ENCODE results near the gene ZBTB7C.

The ZBTB7C gene

DNA sequence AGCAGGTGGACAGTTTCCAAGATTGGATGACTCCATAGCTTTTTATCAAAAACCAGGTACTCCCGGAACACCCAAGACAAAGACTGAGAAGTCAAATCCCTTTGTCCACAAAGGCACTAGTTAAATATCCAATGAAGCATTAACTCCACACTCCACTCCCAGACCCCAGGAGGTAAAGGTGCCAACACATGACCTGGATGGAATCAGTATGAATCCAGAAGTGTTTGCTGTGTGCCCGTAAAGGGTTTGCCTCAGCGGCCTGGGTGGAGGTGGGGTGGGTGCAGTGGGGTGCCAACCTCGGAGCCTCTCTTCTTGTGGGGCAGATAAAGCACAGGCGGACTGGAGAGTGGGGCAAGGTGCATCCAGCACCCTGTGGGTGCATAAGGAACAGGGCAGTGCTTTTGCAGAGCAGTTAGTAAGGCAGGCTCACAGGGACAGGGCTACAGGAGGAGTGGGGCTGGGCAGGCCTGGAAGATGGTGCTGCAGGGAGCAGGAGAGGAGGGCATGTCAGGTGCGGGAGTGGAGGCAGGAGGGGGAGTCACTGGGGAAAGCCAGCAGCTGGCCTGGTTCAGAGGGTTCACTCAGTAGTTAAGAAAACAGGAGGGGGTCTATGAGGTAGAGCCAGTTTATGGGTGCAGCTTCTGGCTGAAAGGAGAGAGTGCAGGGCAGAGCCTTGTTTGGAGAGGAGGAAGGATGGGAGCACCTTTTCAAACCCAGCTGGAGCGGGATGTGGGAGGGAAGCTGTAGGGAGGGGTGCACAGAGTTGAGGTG lies 270.3 kb downstream of the ZBTB7C start:
- no peak for DNase-seq (ENCODE audit: low read depth)

DNA sequence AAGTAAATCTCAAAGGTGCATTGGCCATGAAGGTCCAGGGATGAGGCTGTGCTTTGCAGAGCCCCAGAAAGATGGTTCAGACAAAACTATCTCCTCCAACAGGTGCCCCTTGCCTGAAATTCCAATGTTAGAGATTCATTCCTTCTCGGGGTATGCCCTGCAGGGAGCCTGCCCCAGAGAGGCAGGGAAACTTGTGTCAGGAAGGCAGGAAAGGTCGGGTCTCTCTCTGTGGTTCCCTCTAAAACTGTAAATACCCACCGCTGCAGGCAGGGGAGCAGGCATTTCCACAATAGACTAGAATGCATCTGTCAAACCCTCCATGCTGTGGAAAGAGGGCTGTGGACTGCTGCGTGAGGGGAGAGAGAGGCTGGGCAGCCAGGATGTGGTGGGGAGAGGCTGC lies 271.0 kb downstream of the ZBTB7C start:
- DNase-seq (ENCODE audit: low read depth): no peak

DNA sequence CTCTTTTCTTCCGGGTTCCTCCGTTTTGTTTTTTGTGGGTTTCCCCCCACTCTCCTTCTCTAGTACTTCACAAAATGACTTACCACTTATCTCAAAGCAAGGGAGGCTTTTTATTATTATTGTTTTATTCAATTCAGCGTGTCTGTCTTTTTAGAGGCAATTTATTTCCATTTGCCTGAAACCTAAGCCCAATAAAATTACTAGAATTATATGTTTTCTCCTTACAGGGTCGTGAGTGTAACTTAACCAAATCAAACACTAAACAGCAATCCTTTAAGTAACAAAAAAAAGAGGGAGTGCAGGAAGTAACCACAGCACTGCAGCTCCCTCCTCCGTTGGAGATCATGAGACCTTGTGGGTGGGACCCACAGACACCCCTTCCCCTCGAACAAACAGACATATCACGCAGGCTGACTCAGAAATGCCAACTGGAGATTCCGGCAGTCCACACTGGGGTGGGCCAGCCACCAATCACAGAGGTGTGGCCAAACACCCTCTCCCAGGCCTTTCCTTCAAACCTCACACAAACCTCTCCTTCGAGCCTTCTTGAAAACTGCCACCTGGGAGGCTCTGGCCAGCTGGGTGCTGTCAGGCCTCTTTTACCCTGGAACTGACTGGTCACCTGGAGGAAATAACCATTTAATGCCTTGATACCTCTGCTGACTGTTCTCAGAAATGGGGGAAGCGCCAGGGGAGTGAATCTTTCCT lies 271.7 kb downstream of the ZBTB7C start:
- no peak for DNase-seq (ENCODE audit: low read depth)

DNA sequence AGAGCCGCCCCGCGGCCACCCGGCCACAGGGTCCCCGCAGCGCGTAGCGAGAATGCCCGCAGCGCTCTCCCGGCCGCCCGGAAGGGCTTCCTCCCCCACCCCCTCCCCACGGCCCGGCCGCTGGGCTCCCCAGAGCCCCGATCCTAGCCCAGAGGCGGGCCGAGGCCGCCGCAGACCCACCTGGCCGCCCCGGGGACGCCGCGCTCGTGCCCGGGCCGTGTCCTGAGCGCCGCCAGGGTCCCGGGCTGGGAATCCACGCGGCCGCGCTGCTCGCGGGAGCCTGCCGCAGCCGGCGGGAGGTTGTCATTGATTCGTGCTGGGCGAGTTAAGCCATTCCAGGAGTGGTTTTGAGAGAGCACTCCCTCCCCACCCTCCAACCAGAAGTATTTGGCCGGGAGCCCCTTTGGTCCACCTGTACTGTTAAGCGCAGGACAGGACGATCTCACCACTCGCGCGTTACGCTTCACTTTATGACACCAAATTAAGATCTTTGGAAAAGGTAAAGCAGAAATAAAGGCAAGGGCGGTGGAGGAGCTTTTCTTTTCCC lies 272.3 kb downstream of the ZBTB7C start:
- DNase-seq (ENCODE audit: low read depth): no peak

DNA sequence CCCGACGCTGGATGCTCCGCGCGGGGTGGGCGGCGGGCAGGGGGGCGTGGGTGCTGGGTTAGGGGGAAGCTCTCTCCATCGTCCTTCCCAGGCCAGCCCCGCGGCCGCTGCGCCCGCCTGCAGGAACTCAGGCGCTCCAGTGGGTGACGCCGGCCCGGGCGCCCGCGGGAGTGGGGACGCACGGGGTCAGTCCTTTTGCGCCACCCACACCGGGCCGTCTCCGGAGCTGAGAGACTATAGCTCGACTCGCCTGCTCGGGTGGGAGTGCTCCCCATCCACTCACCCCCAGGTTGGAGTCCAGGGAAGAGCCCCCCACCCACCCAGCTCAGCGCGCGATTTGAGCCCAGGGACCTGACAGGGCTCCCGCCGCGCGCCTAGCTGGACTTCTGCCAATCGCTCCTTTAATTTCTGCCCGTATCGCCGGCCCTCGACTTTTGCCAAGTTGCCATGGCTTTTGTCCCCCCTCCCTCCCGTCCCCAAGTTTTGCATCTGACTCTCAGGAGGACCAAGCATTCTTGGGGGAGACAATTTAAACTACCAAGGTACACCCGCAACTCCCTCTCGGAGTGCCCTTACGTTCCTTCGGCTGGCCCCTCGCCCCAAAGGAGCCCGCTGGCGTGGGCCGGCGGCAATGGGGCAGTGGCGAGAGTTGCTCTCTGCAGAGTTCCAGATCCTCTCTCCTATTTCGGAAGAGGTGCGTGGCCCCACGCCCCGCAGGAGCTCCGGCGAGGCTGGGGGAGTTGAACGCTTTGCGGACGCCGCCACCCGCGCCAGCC lies 272.9 kb downstream of the ZBTB7C start:
- DNase-seq (ENCODE audit: low read depth): no peak

DNA sequence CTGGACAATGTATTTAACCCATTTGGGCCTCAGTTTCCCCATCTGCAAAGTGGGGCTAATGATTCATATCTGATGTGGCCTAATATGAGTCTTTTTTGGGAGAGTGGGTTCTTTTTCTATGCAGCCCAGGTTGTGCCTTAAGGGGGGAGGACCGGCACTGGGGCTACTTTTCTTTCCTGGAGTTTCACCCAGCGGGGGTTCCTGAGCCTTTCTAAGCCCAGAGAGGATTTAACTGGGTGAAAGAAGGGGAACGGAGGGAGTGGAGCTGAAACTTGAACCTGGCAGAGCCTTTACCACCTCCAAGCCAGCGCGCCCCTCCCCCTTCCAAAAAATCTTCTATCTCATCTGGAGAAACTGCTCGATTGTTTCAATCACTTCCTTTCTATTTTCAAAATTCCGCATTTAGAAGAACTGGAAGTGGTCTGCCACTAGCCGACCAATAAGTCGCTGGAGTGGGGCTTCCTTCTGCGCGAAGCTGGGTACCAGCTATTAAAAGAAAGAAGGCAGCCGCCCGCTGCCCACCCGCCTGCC lies 273.7 kb downstream of the ZBTB7C start:
- no peak for DNase-seq (ENCODE audit: low read depth)

DNA sequence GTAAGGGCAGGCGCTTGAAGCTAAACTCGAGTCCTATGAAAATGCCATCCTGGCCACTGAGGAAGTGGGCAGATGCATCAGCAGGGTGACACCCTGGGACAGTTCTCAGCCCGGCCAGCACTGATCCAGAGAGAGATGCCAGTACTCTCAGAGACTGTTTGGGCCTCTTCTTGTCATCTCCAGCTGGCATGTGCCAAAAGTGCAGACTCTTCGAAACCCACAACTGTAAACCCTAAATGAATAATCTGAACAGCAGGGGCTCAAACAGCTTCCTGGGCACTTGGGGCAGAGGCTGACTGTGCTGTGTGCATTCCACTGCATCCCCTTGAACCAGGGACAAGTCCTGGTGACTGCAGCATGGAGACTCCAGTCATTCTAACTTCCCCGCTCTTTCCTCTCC lies 274.6 kb downstream of the ZBTB7C start:
- DNase-seq (ENCODE audit: low read depth): no peak

DNA sequence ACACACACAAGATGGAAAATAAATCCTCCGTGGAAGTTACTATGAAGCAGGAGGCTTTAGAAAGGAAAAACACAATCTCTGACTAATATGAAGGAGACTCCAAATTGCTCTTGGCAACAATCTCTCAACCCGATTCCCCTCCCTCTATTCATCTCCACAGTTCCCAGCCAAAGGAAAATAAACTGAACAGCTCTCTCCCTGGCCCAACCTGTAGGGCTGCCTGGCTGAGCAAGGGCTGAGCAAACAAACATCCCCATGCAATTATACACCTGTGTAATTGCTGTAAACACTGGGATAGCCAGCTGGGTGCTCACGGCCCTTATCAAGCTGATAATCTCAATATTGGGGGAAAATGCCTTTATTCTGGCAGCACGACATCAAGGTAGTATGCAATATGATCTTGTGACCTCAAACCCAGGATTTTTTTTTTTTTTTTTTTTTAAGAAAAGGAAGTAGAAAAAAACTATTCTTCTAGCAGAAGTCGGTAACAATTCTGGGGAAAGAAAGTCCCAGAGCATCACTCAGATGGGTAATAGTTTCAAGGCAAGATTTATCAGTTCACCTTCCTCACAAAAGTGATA lies 275.4 kb downstream of the ZBTB7C start:
- no peak for DNase-seq (ENCODE audit: low read depth)

DNA sequence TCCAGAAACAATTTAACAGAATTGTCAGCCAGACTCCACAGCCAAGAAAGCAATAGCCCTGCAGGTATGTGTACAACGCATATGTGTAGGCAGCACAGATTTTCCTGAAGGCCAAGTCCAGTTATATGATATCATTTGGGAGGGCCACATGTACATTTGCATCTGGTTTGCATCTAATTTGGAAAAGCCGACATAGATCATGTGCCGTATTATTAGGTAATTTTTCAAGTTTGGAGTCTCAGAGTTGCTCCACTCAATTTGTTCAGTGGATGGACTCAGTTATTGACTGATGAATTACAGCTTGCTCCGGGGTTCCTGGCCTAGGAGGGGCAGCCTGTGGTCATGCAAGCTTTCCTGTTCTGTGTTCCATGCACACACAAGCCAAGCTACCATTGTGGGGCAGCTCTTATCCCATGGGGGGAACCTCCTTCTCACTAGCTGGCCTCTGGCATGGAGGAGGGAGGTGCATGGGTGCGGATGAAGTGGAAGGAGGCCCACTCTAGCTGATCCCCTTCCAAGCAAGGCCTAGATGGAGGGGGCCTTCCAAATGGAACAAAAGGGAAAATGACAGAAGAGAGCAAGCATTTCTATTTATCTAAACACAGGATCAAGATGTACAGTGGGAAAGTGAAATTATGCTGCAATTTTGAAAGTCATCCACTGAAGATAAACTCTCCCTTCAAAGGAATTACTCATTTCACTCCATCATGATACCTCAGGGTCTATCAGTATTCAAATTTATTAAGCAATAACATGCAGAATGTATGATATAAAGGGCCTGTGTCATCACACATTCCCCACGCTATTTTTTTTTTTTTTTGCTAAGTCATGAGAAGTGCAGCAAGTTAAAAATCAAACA lies 276.2 kb downstream of the ZBTB7C start:
- no peak for DNase-seq (ENCODE audit: low read depth)

DNA sequence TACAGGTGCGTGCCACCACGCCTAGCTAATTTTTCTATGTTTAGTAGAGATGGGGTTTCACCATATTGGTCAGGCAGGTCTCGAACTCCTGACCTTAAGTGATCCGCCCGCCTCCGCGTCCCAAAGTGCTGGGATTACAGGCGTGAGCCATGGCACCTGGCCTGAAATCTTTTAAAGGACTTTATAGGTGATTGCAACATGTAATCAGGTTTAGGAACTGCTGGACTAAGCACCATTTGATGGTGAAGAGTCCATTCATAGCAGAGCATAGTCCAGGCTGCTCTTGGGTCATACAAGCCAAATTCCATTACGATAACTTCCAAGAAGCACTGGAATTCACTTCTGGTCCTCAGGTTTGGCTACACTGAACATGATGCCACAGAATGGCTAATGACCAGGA lies 278.1 kb downstream of the ZBTB7C start:
- no peak for DNase-seq (ENCODE audit: low read depth)

DNA sequence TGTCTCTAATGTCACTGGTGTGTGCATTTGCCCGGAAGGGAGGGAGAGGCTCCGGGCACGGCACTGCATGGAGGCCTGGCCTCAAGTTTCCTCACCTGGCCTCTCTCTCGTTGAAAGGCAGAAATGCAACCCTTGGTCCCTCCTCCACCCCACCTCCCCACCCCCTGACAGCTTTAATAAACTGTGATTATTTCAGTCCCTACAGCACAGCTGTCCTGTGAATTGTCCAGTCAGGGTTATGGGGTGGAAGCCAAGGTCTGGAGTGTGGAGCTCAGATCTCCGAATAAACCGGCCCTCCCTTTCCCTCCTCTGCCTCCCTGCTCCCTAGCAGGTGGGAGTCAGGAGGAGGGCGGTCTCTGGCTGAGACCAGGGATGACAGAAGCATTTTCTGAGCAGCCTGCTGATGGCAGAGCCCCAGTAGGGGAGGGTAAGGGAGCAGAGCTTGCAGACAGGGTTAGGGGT lies 279.5 kb downstream of the ZBTB7C start:
- DNase-seq (ENCODE audit: low read depth): no peak

DNA sequence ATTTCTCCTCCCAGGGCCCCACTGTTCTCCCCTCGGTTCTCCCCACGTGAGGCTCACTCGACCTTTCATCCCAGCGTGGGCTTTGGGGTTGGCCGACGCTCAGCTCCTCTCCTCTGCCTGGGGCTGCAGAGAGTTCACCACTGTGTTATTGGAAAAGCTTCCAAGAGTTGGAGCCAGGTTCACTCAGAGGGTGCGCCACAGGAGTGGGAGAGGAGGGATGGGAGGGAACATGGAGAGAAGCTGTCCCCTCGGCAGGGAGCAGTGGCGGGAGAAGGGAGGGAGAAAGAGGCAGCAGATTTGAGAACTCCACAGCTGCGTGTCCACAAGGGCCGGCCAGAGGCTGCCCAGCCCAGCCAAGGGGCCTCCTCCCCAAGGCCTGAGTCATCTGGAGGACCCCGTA lies 281.6 kb downstream of the ZBTB7C start:
- no peak for DNase-seq (ENCODE audit: low read depth)

DNA sequence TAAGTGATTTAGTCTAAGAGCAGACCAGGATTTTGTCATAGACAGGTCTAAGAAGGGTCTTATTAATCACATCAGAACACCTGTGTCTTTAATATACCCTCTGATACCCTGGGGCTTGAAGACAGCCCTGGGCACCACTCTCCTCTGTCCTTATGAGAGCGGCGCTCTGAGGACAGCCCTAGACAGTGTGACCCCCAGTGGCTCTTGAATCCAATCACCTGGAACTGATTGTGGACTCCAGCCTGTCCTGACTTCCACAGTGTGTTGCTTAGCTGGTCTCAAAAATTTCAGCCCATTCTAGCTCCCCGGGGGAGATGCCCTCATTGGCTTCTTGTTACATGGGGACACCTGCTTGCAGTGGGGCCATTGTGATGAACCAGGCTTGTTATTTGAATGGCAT lies 282.9 kb downstream of the ZBTB7C start:
- no peak for DNase-seq (ENCODE audit: low read depth)

DNA sequence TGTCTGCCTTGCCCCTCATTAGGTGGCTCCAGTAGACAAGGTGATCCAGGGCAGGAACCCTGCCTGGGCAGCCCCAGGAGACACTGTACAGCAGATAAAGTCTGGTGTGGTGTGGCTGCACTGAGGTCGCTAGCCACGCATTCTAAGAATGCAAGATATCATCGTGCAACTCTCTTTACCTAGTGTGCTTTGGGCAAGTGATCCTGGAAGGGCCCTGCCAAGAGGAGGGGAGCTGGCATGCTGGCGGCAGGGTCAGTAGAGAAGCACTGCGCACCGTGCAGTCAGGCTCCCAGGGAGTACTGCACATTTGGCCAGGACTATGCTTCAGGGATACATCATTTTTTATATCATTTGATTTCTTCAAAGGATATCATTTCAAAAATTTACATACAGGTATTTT lies 283.5 kb downstream of the ZBTB7C start:
- DNase-seq (ENCODE audit: low read depth): no peak

DNA sequence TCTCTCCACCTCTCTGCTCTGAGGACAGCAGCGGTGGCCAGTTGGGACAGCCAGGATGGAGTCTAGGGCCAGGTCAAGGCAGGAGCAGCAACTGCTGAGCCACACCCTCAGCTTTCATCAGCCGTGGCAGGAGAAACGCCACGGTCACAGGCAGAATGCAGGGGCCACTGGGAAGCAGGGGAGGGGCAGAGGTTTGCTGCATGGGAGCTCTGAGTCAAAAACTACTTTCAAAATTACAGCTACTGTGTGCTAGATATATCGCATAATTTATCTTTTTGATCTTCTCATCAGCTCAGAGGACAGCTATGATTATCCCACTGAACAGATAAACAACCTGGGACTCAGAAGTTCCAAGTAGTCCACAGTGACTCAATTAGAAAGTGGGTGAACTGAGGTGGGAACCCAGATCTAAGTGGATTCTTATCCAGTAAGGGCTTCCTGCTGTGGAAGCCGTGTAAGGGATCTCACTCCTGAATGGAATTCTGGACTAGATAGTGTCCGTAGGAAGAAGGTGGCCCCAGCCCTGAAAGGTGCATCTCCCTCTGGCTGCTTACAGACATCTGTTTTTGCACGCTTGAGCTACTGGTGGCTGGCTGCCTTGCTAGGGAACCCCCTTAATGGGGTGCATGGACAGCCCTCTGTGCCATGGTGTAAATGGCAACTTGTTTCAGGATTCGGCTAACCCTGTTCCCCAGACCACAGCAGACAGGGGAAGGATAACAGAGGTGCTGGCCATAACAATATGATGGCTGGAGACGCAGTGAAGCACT lies 284.1 kb downstream of the ZBTB7C start:
- DNase-seq (ENCODE audit: low read depth): no peak

DNA sequence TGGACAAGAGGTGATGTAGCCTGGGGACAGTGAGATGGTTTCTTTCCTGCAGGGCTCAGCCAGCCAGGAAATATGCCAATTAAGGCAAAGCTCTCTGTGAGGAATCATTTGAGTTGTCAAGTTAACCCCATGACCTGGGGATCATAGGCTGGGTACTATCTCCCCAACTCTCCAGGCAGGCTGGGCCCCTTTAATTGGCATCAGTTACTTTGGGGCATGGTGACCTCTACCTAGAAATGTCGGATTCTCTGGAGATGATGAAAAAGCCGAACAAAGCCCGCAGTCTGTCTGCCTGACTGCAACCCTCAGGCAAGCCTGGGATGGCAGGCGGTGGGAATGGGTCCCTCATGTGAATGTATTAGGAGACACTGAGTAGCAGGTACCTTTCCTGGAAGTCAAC lies 285.2 kb downstream of the ZBTB7C start:
- DNase-seq (ENCODE audit: low read depth): no peak

DNA sequence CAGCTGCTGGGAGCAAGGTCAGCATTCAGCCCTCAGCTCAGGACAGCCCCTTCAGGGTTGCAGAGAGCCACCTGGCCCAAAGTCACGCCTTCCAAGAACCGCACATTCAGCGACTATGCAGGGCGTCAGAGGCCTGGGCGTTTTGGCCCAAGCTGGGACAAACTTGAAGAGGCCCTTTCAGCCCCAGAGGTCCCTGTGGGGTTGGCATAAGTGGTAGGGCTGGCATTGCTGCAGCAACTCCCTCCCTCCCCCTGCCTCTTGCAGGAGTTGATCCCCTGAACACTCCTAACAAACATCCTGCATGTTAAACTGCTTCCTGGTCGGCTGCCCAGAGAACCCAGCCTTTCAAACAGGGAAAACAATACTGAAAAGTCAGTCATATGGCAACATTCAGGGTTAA lies 285.9 kb downstream of the ZBTB7C start:
- DNase-seq (ENCODE audit: low read depth): no peak

DNA sequence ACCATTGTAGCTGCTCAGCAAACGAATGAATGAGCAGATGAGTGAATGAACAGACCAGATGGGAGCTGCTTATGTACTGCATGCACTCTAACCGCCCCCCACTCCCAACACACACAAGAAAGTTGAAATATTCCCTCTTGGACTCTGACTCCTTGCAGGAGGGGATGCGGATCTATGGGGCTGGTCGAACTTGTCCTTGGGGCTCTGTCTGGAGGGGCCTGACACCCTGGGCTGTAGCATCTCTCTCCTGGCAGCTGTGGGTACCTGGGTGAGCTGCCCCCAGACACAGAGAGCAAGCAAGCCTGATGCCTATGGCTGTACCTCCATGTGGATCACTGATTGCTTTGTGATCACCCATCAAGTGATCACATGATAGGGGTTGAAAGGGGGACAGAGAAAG lies 286.4 kb downstream of the ZBTB7C start:
- DNase-seq (ENCODE audit: low read depth): no peak

DNA sequence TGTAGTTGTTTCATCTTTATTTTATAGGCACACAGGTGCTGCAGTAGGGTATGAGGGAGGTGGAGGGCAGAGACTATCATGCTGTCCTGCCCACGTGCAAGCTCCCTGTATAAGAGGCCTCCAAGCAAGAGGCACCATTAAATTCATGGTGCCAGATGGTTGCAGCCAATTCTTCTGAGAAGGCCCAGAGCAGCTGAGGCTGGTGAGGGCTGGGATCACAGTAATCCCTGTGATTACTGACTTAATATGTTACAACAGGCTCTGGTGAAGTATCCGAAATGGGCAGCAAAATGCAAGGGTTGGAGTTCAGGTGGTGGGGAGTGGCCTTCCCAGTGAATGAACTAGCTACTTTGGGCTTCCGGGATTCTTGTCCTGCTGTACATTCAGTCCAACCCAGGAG lies 286.8 kb downstream of the ZBTB7C start:
- no peak for DNase-seq (ENCODE audit: low read depth)

DNA sequence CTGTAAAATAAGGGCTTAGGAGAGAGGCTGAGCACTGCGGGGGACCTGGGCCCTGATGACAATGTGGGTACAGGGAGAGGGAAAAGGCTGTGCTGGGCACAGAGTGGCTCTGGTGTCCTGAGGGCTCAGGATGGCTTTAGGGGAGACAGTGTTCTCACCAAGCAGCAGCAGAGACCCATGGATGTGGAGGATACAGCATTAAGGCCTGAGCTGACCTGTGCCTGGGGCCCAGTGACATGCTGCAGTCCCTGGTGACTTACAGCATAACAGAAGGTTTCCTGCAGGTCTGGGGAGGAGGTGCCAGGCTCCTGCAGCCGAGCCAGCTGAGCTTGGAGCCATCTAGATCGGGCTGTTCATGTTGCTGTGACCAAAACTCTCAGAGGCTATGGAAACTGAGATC lies 287.4 kb downstream of the ZBTB7C start:
- DNase-seq (ENCODE audit: low read depth): no peak
